ENCODE measurements around the gene WEE1. TPM values are rescaled to one million over a fixed set of nuclear protein-coding genes. Genes with fewer than 3 reads are reported as not detected.

WEE1 gene
- total RNA-seq, 1 experiment from 2014 or later, result 120 TPM

GRCh38 chr11:9571763-9572115, 1.7 kb upstream of the WEE1 start:
- peak overlapping the region; percentile 79 for H3K4me3 ChIP-seq
- H3K36me3 ChIP-seq, result peaks cover 16% of the 10 kb centered on the region
- DNase-seq, result peak; percentile 29 to 60
- peaks cover 38% of the 10 kb centered on the region for H3K4me1 ChIP-seq
- no peaks in the 10 kb centered on the region for H3K9me3 ChIP-seq (replicated peaks)
- peak overlapping the region; percentile 89 for H3K27ac ChIP-seq
- H3K27me3 ChIP-seq, result no peaks in the 10 kb centered on the region

GRCh38 chr11:9573775-9574621, 528 bp downstream of the WEE1 start:
- H3K9me3 ChIP-seq (replicated peaks), result no peaks in the 10 kb centered on the region
- peak overlapping the region; percentile 89 for H3K27ac ChIP-seq
- DNase-seq, result peak; percentile 40 to 49
- H3K27me3 ChIP-seq, result no peaks in the 10 kb centered on the region
- H3K36me3 ChIP-seq, result peaks cover 39% of the 10 kb centered on the region
- peaks cover 30% of the 10 kb centered on the region for H3K4me1 ChIP-seq
- H3K4me3 ChIP-seq, result peak overlapping the region; percentile 79

DNA sequence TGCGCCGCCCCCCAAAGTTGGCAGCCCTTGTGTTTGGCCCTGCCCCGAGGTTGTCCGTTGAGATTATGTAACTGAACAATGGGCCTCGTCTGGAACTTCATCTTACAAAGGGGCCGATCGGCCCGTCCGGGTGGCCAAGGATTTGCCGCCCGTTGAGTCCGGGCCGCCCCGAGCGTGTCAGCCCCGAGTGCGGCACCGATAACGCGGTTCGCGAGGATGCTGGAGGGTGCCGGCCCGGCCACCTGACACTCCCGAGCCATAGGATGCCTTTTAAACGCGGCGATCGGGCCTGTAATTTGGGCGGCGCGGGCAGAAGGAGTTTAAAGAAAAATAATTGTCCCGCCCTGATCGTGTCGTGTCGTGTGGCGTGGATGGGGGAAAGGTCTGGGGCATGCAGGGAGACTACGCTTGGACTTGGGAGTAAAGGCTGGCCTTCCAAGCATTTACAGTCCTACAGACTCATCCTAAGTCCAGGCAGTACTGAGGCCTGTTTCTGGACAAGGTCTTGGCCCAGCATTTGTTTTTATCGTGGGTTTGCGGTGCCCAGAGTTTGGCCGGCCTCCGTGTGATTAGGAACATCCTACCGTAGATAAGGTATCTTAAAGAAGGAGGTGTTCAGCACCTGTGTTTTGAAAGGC, 1.3 kb downstream of the WEE1 start:
- Histone ChIP-seq H3K27ac (peak overlapping the region; percentile 57), H3K27me3 (no peaks in the 10 kb centered on the region), H3K36me3 (peaks cover 46% of the 10 kb centered on the region), H3K9me3 (replicated peaks) (no peaks in the 10 kb centered on the region), H3K4me1 (peaks cover 26% of the 10 kb centered on the region), H3K4me3 (peak overlapping the region; percentile 79)
- DNase-seq, result peak; percentile 32 to 60

GRCh38 chr11:9575260-9576240, 2.1 kb downstream of the WEE1 start:
- DNase-seq, result peak; percentile 82 to 87
- no peaks in the 10 kb centered on the region for H3K9me3 ChIP-seq (replicated peaks)
- peaks cover 53% of the 10 kb centered on the region for H3K36me3 ChIP-seq
- no peaks in the 10 kb centered on the region for H3K27me3 ChIP-seq
- H3K27ac ChIP-seq, result peak overlapping the region; percentile 57
- H3K4me3 ChIP-seq, result peak overlapping the region; percentile 79
- H3K4me1 ChIP-seq, result peaks cover 24% of the 10 kb centered on the region

DNA sequence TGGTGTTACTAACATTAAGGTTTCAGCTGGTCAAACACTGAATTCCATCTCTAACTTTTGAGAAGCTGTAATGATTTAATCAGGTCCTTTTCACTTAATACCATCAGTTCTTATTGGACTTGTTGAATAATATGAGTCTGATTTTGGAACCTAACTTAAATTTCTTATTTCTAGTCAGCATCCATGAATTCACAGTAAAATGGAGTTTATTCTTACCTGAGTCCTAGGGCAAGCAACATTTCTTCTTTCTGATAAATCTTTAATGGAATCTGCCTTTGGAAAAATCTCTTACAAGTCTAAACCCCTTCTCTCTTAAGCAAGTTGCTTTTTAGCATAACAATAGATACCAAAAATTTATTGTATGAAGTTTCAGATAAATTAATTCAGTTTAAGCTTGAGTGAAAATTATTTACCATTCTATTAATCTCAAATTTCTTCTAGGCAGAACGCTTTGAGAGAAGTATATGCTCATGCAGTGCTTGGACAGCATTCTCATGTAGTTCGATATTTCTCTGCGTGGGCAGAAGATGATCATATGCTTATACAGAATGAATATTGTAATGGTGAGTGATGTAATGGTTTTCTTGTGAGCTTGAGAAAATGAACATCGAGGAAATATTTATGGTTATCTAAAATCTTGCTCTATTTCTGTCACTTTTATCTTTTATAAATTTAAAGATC, 3.4 kb downstream of the WEE1 start:
- H3K9me3 ChIP-seq (replicated peaks), result no peaks in the 10 kb centered on the region
- no peaks in the 10 kb centered on the region for H3K27me3 ChIP-seq
- peak overlapping the region; percentile 79 for H3K4me3 ChIP-seq
- peaks cover 66% of the 10 kb centered on the region for H3K36me3 ChIP-seq
- peaks cover 14% of the 10 kb centered on the region for H3K4me1 ChIP-seq
- no peak overlapping the region for H3K27ac ChIP-seq
- no peak for DNase-seq

DNA sequence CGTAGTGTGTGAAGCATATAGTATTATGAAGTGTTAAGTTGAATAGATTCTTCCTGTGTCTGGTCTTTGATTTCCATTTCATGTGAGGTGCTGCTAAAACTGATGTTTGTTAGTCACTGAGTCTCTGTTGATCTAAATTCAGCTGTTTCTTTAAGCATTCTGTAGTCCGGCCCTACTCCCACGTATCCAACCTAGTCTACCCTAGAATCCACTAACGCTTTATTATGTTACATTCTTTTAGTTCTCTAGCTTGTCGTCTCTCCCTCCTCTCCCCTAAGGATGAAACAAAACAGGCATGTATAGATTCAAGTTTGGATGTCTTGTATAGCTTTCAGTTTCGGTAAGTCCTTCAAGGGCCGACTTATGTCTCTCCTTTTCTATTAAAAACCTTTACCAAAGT, 4.1 kb downstream of the WEE1 start:
- peaks cover 73% of the 10 kb centered on the region for H3K36me3 ChIP-seq
- H3K27ac ChIP-seq, result no peak overlapping the region
- no peak for DNase-seq

DNA sequence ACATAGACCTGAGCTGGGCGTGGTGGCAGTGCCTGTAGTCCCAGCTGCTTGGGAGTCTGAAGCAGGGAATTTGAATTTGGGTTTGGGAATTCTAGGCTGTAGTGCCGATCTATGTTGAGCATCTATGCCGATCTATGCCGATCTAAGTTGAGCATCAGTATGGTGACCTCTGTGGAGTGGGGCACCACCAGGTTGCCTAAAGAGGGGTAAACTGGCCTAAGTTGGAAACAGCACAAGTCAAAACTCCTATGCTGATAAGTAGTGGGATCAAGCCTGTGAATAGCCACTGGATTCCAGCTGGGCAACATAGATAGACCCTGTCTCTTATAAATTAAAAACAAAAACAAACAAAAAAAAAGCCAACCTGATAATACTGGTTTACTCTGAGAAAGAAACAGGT, 7.4 kb downstream of the WEE1 start:
- Histone ChIP-seq H3K36me3 (peaks cover 95% of the 10 kb centered on the region), H3K27ac (no peak overlapping the region), H3K4me1 (peaks cover 14% of the 10 kb centered on the region), H3K9me3 (replicated peaks) (no peaks in the 10 kb centered on the region), H3K4me3 (no peak overlapping the region), H3K27me3 (no peaks in the 10 kb centered on the region)
- DNase-seq, result no peak

More for the DNA sequence above, 4.1 kb downstream of the WEE1 start:
- Histone ChIP-seq H3K27me3 (no peaks in the 10 kb centered on the region), H3K4me1 (peaks cover 14% of the 10 kb centered on the region), H3K9me3 (replicated peaks) (no peaks in the 10 kb centered on the region), H3K4me3 (no peak overlapping the region)

- Histone ChIP-seq H3K4me3 (no peak overlapping the region), H3K36me3 (peaks cover 95% of the 10 kb centered on the region), H3K4me1 (peaks cover 8% of the 10 kb centered on the region), H3K27me3 (no peaks in the 10 kb centered on the region), H3K27ac (no peak overlapping the region), H3K9me3 (replicated peaks) (no peaks in the 10 kb centered on the region)
- DNase-seq, result no peak
These were observed 8.2 kb downstream of the WEE1 start for GRCh38 chr11:9581556-9582161.

DNA sequence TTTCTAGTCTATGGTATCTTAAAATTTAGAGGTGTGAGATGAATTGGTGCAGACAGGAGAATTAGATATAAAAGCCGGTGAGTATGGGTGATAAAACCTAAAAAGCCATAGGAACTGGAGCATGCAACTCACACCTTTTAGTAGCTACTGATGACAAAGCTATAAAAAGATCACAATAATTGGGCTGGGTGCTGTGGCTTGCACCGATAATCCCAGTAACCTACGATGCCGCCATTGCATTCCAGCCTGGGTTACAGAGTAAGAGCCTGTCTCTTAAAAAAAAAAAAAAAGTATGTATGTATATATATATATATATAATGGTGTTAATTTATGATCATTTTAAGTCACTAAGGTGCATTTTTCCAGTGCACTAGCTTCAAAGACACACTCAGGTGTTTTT, 17.2 kb downstream of the WEE1 start:
- DNase-seq, result no peak
- H3K9me3 ChIP-seq (replicated peaks), result no peaks in the 10 kb centered on the region
- no peak overlapping the region for H3K27ac ChIP-seq
- H3K4me3 ChIP-seq, result no peak overlapping the region
- peaks cover 47% of the 10 kb centered on the region for H3K36me3 ChIP-seq
- H3K4me1 ChIP-seq, result no peaks in the 10 kb centered on the region
- no peaks in the 10 kb centered on the region for H3K27me3 ChIP-seq

- H3K4me1 ChIP-seq, result no peaks in the 10 kb centered on the region
- no peaks in the 10 kb centered on the region for H3K9me3 ChIP-seq (replicated peaks)
- no peak overlapping the region for H3K27ac ChIP-seq
- no peaks in the 10 kb centered on the region for H3K27me3 ChIP-seq
- H3K36me3 ChIP-seq, result peaks cover 12% of the 10 kb centered on the region
- no peak for DNase-seq
- H3K4me3 ChIP-seq, result no peak overlapping the region
These were observed 21.0 kb downstream of the WEE1 start for GRCh38 chr11:9594267-9595046.

GRCh38 chr11:9596926-9597464, 23.5 kb downstream of the WEE1 start:
- no peaks in the 10 kb centered on the region for H3K9me3 ChIP-seq (replicated peaks)
- no peak for DNase-seq
- H3K4me3 ChIP-seq, result no peak overlapping the region
- peaks cover 8% of the 10 kb centered on the region for H3K4me1 ChIP-seq
- H3K27me3 ChIP-seq, result no peaks in the 10 kb centered on the region
- H3K36me3 ChIP-seq, result no peaks in the 10 kb centered on the region
- no peak overlapping the region for H3K27ac ChIP-seq

GRCh38 chr11:9600166-9600565, 26.7 kb downstream of the WEE1 start:
- Histone ChIP-seq H3K27me3 (no peaks in the 10 kb centered on the region), H3K27ac (no peak overlapping the region), H3K9me3 (replicated peaks) (no peaks in the 10 kb centered on the region), H3K36me3 (no peaks in the 10 kb centered on the region), H3K4me3 (no peak overlapping the region), H3K4me1 (peaks cover 12% of the 10 kb centered on the region)
- DNase-seq, result no peak

DNA sequence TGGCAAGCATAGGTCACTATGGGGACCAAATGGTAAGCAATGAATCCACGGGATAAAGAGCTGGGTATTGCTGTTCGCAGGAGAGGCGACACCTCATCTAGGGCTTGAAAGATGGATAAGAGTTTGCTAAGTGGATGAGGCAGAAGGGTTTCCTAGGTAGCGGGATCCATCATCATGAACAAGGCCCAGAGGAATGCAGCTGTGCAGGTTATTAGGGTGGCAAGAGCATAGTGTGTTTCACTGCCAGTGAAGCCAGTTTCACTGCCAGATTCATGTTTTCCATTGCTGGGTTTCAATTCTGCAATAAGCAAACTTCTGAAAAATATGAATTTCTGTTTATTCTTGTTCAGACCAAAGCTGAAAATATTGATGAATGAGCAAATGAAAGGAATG, 27.2 kb downstream of the WEE1 start:
- DNase-seq, result no peak
- H3K27me3 ChIP-seq, result no peaks in the 10 kb centered on the region
- H3K4me3 ChIP-seq, result no peak overlapping the region; the same call in 1 of the 2 replicates
- H3K27ac ChIP-seq, result peak overlapping the region; percentile 64
- H3K9me3 ChIP-seq (replicated peaks), result no peaks in the 10 kb centered on the region
- H3K4me1 ChIP-seq, result peaks cover 12% of the 10 kb centered on the region
- no peaks in the 10 kb centered on the region for H3K36me3 ChIP-seq
